Lower leg skin (tissue), 4 donors: ENCODE measurements around the gene SUSD4. TPM values are rescaled to one million over a fixed set of nuclear protein-coding genes. Genes with fewer than 3 reads are reported as not detected.
"Not testable (repeated sequence)": the region's sequence is repeated elsewhere in the genome, so short reads cannot be mapped to it uniquely, and the experiment has no call there.

ENCODE experiments used
- DNase-seq, 2 donors: peaks; one replicate each; pipeline ENCODE4 v3.0.0-alpha.2; 2019; ENCODE audit warnings: low spot score in 2 of 2
- H3K4me3 ChIP-seq: fragments of 200-600 bp; sonication (generic); 2 replicates; pipeline ENCODE4 v1.5.1; 2017; ENCODE audit warnings: mild to moderate bottlenecking, low read depth; ENCODE audit not compliant: poor library complexity, severe bottlenecking
- POLR2A ChIP-seq, 2 donors: fragments of 450-650 bp; IDR thresholded peaks; one replicate each; pipeline ENCODE4 v1.6.1; 2016 to 2017; ENCODE audit warnings: antibody characterized with exemption in 2 of 2, mild to moderate bottlenecking in 1 of 2, moderate library complexity in 1 of 2
- WGBS, 2 donors: methylation state at CpG; one replicate each; pipeline ENCODE4 v1.1.5; 2018; 5-methylcytosine and 5-hydroxymethylcytosine counted together
- intact Hi-C: fragments of 100-400 bp; cut with DNase I; formaldehyde crosslinking; loops from one replicate; pipeline ENCODE4 v1.15.0; 2023; ENCODE audit warnings: low total_unique reads
- total RNA-seq, 4 donors: library from RNA; depleted of rRNA; stranded (reverse); fragments of >200 nt; gene quantifications; one replicate each; pipeline ENCODE4 v1.1.0, GENCODE V29; 2016
- TF ChIP-seq, protein P1 (sequence below), 3 donors: fragments of 450-650 bp; IDR thresholded peaks; one replicate each; pipeline ENCODE4 v1.5.1; 2016; ENCODE audit warnings: antibody characterized with exemption in 3 of 3, mild to moderate bottlenecking in 3 of 3, moderate library complexity in 2 of 3

SUSD4 gene
- total RNA-seq, 4 donors from 2014 or later, result 2.7 to 6.8 (median 3.8) TPM

DNA sequence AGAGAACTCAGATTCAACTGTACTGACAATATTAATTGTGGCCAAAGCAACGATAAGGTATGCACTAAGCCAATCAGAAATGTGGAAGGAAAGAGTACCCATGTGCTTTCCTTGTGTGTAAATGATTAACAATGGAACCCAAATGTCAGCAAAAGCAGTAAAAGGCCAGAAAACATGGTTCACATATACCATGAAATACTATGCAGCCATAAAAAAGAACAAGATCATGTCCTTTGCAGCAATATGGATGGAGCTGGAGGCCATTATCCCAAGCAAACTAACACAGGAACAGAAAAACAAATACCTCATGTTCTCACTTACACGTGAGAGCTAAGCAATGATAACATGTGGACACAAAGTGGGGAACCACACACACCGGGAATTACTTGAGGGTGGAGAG, 78.5 kb downstream of the SUSD4 start:
- intact Hi-C loops, result no loop called here
- no peak overlapping the region for H3K4me3 ChIP-seq
- TF ChIP-seq POLR2A (IDR thresholded peaks at IDR 0.05), result no peak
- TF ChIP-seq, protein P1, sequence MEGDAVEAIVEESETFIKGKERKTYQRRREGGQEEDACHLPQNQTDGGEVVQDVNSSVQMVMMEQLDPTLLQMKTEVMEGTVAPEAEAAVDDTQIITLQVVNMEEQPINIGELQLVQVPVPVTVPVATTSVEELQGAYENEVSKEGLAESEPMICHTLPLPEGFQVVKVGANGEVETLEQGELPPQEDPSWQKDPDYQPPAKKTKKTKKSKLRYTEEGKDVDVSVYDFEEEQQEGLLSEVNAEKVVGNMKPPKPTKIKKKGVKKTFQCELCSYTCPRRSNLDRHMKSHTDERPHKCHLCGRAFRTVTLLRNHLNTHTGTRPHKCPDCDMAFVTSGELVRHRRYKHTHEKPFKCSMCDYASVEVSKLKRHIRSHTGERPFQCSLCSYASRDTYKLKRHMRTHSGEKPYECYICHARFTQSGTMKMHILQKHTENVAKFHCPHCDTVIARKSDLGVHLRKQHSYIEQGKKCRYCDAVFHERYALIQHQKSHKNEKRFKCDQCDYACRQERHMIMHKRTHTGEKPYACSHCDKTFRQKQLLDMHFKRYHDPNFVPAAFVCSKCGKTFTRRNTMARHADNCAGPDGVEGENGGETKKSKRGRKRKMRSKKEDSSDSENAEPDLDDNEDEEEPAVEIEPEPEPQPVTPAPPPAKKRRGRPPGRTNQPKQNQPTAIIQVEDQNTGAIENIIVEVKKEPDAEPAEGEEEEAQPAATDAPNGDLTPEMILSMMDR (IDR thresholded peaks at IDR 0.05), result no peak
- 91 to 98% methylated on average over 3 of the region's 3 CpGs for WGBS, 2 donors
- no peak for DNase-seq

DNA sequence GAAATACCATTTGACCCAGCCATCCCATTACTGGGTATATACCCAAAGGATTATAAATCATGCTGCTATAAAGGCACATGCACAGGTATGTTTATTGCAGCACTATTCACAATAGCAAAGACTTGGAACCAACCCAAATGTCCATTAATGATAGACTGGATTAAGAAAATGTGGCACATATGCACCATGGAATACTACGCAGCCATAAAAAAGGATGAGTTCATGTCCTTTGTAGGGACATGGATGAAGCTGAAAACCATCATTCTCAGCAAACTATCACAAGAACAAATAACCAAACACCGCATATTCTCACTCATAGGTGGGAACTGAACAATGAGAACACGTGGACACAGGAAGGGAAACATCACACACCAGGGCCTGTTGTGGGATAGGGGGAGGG, 80.3 kb downstream of the SUSD4 start:
- WGBS, 2 donors, result 95 to 97% methylated on average over 3 of the region's 3 CpGs
- H3K4me3 ChIP-seq, result not testable (repeated sequence)

DNA sequence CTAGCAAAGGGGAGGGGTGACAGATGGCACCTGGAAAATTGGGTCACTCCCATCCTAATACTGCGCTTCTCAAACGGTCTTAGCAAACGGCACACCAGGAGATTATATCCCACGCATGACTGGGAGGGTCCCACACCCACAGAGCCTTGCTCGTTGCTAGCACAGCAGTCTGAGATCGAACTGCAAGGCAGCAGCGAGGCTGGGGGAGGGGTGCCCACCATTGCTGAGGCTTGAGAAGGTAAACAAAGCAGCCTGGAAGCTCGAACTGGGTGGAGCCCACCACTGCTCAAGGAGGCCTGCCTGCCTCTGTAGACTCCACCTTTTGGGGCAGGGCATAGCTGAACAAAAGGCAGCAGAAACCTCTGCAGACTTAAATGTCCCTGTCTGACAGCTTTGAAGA, 85.7 kb downstream of the SUSD4 start:
- DNase-seq, intact Hi-C loops, H3K4me3 ChIP-seq: not testable (repeated sequence)
- WGBS, 2 donors, result 79 to 85% methylated on average over 8 of the region's 8 CpGs

More for the DNA sequence above, 80.3 kb downstream of the SUSD4 start:
- intact Hi-C loops, DNase-seq: not testable (repeated sequence)

DNA sequence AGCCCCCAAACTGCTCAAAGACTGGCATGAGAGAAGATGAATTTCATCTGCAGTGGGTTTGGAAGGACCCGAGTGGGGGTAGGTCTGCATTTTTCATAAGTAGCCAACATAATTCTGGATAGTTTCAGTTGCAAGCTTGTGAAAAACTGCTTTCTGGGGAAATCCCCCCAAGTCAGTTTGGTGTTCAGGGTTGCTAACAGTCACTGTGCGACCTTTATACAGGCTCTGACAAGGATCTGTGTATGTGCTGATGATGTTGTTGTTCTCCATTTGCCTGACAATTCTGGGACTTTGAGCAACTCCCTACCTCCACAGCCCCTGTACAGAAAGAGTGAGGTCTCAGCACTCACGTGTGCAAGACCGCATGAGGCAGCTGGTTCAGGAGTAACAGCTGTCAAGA, 87.9 kb downstream of the SUSD4 start:
- no peak for DNase-seq
- no peak overlapping the region for H3K4me3 ChIP-seq
- intact Hi-C loops, result no loop called here
- 84 to 88% methylated on average over 4 of the region's 4 CpGs for WGBS, 2 donors
- TF ChIP-seq POLR2A (IDR thresholded peaks at IDR 0.05), result no peak
- TF ChIP-seq, protein P1 (IDR thresholded peaks at IDR 0.05), result no peak

DNA sequence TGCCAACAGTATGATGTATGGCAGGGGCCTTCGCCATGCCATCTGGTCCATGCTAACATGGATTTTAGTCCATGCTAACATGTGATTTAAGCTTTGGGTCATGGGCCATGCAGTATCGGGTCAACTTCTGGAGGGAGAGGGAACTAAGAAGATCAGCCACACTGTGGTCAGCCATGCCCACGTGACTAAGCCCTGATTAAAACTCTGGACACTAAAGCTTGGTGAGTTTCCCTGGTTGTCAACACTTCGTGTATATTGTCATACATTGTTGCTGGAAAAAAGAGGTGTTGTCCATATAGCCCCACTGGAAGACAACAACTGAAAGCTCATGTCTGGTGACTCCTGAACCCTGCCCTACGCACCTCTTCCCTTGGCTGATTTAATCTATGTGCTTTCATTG, 90.5 kb downstream of the SUSD4 start:
- no peak overlapping the region for H3K4me3 ChIP-seq
- no peak for DNase-seq
- intact Hi-C loops, result no loop called here
- WGBS, 2 donors, result 74 to 85% methylated on average over 5 of the region's 5 CpGs
- TF ChIP-seq, protein P1 (IDR thresholded peaks at IDR 0.05), result no peak

DNA sequence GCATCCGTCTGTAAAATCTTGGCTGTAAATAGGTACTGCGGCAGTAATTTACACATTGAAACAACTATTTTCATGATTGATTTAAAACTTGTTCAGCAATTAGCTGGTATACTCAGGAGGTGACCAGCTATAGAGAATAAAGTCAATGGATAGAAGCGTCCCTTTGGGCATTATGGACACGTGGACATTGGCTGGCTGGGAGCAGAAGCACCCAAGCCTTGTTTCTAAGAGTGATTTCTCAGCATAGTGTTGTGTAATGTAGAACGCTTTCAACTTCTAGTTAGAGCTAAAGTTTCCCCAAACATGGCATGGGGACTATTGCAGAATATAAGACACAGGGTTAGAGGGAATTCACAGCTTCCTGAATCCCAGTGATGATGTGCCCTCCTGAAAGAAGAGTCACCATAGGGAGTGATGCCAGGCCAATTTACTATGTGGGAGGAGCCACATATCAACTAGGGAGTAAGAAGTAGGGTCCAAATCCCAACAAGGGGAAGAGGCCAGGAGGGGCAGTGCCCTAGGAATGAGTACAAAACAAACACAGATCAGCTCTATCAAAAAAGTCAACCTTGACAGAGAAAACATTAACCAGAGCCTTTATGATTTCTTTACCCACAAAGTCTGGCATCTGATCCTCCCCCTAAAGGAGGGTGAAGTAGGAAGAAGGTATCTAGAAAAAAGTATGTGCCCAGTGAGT, 92.7 kb downstream of the SUSD4 start:
- H3K4me3 ChIP-seq, result no peak overlapping the region
- intact Hi-C loops, result no loop called here
- TF ChIP-seq POLR2A (IDR thresholded peaks at IDR 0.05), result no peak
- TF ChIP-seq, protein P1 (IDR thresholded peaks at IDR 0.05), result no peak
- 92 to 95% methylated on average over 5 of the region's 5 CpGs for WGBS, 2 donors
- no peak for DNase-seq

DNA sequence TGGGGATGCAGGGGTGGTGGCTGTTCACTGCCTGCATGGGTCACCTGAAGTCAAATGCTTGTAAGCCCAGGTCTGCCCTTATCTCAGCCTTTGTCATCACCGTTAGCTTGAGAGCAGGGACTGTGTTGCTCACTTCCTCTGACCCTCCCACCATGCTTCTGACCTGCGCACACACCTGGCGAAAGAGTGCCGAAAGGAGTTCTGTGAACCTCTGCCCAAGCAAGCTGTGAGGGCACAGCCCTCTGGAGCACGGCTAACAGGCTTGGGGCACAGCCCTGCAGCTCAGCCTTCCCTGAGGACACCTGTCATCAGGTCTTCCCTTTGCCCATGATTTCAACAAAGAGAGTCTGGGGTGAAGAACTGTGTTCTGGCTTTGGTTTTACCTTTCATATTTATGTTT, 93.8 kb downstream of the SUSD4 start:
- DNase-seq, result no peak
- 89 to 90% methylated on average over 5 of the region's 5 CpGs for WGBS, 2 donors
- TF ChIP-seq, protein P1 (IDR thresholded peaks at IDR 0.05), result no peak
- TF ChIP-seq POLR2A (IDR thresholded peaks at IDR 0.05), result no peak
- intact Hi-C loops, result no loop called here
- no peak overlapping the region for H3K4me3 ChIP-seq
